Measurements from ENCODE around the gene EZH1.
"Not testable (repeated sequence)": the region's sequence is repeated elsewhere in the genome, so short reads cannot be mapped to it uniquely, and the experiment has no call there.

The EZH1 gene

DNA sequence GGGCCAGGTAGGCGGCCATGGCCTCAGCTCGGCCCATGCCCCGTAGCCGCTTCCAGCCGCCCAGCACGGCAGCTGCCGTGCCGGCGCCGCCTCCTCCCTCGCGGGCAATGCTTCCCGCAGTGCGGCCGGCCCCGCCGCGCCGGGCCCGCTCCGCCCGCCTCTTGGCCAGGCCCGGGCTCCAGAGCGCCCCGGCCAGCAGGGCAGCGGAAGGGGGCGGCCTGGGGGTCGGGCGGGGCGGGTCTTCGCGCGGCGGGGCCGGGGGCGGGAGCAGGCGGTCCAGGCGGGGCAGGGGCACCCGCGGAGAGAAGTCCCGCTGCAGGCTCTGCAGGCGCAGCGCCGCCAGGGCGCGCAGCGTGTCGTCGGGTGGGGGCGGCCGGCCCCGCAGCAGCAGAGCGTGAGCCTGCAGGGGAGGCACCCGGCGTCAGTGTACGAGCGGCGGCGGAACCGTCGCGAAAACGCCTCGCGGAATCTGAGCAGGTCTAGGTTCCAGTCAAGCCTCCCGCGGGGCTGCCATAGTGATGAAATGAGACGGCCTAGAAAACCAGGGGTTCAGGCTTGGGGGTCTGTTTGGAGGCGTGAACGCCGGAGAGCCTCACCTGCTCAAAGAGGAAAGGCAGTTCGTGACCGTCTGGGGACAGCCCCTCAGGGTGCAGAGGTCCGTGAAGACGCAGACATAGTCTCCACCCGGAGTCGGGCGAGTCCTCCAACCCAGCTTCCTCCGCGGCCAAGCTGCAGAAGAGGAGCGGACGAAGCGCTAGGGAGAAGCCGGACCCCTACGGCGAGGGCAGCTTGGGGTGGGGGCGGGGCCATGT lies 74.7 kb downstream of the EZH1 start:
- Mint-ChIP-seq H3K9me3 (no peaks in the 10 kb centered on the region), H3K27me3 (peaks cover 41 to 61% of the 10 kb centered on the region in 2 donors), H3K4me3 (peak overlapping the region; percentile 83 to 84), H3K36me3 (peaks cover 25 to 26% of the 10 kb centered on the region in 2 donors), H3K27ac (peak overlapping the region; percentile 89), H3K4me1 (peaks cover 26 to 34% of the 10 kb centered on the region in 2 donors)
- ATAC-seq (replicated peaks): peak; percentile 78 to 80
- DNase-seq: peak; percentile 49

DNA sequence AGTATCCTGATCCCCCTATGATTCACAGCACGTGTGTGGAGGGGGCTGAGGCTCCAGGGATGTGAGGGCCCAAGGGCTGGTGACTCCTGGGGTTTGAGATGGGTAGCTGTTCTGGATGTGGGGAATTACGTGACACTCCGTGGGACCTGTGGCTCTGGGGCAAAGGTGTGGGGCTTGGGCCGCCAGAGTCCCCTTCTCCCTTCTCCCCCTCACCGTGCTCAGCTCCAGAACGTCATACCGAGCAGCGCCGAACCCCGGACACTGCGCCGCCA lies 75.2 kb downstream of the EZH1 start:
- Mint-ChIP-seq H3K27me3 (peaks cover 35 to 56% of the 10 kb centered on the region in 2 donors), H3K4me3 (peak overlapping the region; percentile 10 to 49), H3K36me3 (peaks cover 25 to 27% of the 10 kb centered on the region in 2 donors), H3K4me1 (peaks cover 22 to 29% of the 10 kb centered on the region in 2 donors), H3K27ac (no peak overlapping the region), H3K9me3 (no peaks in the 10 kb centered on the region)
- ATAC-seq (replicated peaks) (no peak), DNase-seq (no peak)

DNA sequence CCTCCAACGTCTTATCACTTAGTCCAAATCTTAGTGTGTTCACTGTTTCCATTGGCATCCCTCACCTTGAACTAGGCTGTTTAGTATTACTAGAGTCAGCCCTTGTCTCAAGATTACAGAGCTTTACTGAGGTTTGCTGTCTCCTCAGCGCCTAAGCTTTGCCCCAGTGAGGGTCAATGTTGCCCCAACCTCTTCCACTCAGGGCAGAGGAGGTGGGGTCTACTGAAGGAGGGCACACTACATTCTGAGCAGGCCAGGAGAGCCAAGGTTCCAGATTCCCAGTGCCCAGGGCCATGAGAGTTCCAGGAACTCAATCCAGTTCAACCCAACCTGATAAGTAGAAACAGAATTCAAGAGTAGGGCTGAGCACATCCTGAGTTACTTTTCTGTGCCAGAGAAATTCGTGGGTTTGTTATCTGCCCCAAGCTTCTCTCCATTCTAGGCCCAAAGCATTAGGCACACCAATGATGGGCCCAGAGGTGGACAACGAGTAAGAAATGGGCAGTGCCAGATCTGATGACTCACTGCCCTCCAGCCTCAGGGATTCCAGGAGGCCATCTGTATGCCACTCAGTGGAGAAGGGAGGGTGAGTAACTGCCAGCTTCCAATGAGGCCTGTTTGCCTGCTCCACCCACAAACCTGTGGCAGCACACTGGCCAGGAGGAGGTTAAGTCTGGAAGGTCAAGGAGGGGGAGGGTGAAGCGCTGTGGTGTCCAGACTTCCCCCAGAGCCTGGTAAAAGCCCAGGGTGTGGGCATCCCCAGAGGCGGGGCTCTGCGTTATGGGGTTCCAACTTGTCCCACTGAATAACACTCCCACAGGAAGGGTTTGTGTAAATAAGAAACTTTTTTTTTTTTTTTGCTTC lies 77.5 kb downstream of the EZH1 start:
- ATAC-seq (replicated peaks): no peak
- no peak overlapping the region for H3K4me3 Mint-ChIP-seq
- H3K27me3 Mint-ChIP-seq: peaks cover 28 to 36% of the 10 kb centered on the region in 2 donors
- DNase-seq: no peak
- H3K36me3 Mint-ChIP-seq: peaks cover 27 to 35% of the 10 kb centered on the region in 2 donors
- H3K4me1 Mint-ChIP-seq: peaks cover 17 to 19% of the 10 kb centered on the region in 2 donors
- no peak overlapping the region for H3K27ac Mint-ChIP-seq
- no peaks in the 10 kb centered on the region for H3K9me3 Mint-ChIP-seq

DNA sequence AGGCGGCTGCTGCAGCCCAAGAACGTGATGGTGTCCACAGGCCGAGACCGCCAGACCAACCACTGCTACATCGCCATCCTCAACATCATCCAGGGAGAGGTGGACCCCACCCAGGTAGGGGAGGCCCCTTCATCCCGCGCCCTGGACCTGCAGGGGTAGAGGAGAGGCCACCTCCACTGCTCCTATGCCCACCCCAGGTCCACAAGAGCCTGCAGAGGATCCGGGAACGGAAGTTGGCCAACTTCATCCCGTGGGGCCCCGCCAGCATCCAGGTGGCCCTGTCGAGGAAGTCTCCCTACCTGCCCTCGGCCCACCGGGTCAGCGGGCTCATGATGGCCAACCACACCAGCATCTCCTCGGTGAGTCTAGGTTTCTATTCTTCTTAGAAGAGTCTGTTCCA lies 78.7 kb downstream of the EZH1 start:
- not testable (repeated sequence) for H3K27ac Mint-ChIP-seq; H3K4me3 Mint-ChIP-seq; ATAC-seq (replicated peaks); H3K9me3 Mint-ChIP-seq; DNase-seq
- Mint-ChIP-seq H3K4me1 (peaks cover 11 to 13% of the 10 kb centered on the region in 2 donors), H3K36me3 (peaks cover 27 to 40% of the 10 kb centered on the region in 2 donors), H3K27me3 (peaks cover 23 to 25% of the 10 kb centered on the region in 2 donors)

DNA sequence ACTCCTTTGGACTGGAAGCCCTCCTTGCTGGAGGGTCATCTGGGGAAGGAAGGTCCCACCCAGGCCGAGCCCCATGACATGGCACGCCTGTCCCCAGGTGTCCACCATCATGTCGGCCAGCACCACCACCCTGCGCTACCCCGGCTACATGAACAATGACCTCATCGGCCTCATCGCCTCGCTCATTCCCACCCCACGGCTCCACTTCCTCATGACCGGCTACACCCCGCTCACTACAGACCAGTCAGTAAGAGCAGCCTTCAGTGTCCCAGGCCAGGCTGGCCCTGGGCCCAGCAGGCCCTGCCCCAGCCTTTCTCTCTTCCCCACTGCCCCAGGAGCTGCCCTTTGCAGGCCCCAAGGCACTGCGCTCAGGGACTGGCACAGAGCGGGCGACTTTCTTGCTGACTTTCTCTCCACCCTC lies 79.2 kb downstream of the EZH1 start:
- Mint-ChIP-seq H3K4me1 (peaks cover 6 to 11% of the 10 kb centered on the region in 2 donors), H3K27me3 (peaks cover 20% of the 10 kb centered on the region in 2 donors), H3K36me3 (peaks cover 25 to 41% of the 10 kb centered on the region in 2 donors), H3K27ac (no peak overlapping the region), H3K9me3 (no peaks in the 10 kb centered on the region), H3K4me3 (no peak overlapping the region)
- no peak for DNase-seq
- ATAC-seq (replicated peaks): no peak

DNA sequence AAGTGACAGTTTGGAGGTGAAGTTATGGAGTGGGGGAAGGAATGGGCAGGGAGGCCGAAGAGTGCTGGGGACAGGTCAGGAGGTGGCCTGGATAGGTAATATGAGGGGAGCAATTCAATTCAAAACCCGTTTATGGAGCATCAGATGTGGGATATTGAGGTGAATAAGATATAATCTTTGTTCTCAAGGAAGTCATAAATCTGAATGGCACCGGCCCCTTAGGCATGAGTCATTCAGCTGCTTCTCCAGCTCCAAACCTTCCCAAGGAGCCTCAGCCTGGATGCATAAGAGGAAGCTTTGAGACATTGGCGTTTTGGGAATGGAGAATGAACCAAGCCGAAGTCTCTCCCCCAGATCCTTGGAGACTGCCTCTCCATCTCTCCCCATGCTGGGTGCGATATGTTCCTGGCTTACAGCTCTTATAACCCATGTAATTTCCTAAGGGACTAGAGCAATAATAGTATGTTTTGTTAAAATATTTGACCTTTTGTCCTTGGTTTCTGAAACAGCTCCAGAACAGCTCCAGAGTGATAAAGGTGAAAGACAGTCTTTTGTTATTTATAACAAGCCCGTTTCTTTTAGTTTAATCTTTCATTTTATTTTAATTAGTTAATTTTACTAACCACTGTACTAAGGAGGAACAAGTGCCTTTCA lies 84.0 kb downstream of the EZH1 start:
- Mint-ChIP-seq H3K4me1 (peaks cover 15 to 36% of the 10 kb centered on the region in 2 donors), H3K36me3 (peaks cover 9 to 26% of the 10 kb centered on the region in 2 donors), H3K4me3 (no peak overlapping the region), H3K27me3 (peaks cover 14 to 16% of the 10 kb centered on the region in 2 donors), H3K9me3 (peaks cover 0 to 5% of the 10 kb centered on the region in 2 donors), H3K27ac (no peak overlapping the region)
- DNase-seq (no peak), ATAC-seq (replicated peaks) (no peak)

DNA sequence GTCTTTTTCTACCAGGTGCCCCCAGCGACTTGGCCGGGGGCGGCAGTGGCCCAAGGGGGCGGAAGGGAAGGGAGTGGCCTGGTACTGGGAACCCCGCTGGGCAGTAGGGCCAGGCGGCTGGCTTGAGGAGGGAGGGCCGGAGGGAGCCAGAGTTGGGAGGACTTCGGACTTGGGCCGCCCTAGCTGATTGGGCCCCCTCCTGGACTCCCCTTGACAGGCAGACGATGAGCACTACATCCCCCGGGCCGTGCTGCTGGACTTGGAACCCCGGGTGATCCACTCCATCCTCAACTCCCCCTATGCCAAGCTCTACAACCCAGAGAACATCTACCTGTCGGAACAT lies 84.9 kb downstream of the EZH1 start:
- not testable (repeated sequence) for H3K27ac Mint-ChIP-seq; DNase-seq; ATAC-seq (replicated peaks); H3K9me3 Mint-ChIP-seq
- H3K4me3 Mint-ChIP-seq: peak overlapping the region; percentile 90 to 92
- H3K36me3 Mint-ChIP-seq: peaks cover 2 to 19% of the 10 kb centered on the region in 2 donors
- peaks cover 10 to 18% of the 10 kb centered on the region in 2 donors for H3K27me3 Mint-ChIP-seq
- H3K4me1 Mint-ChIP-seq: peaks cover 19 to 44% of the 10 kb centered on the region in 2 donors

DNA sequence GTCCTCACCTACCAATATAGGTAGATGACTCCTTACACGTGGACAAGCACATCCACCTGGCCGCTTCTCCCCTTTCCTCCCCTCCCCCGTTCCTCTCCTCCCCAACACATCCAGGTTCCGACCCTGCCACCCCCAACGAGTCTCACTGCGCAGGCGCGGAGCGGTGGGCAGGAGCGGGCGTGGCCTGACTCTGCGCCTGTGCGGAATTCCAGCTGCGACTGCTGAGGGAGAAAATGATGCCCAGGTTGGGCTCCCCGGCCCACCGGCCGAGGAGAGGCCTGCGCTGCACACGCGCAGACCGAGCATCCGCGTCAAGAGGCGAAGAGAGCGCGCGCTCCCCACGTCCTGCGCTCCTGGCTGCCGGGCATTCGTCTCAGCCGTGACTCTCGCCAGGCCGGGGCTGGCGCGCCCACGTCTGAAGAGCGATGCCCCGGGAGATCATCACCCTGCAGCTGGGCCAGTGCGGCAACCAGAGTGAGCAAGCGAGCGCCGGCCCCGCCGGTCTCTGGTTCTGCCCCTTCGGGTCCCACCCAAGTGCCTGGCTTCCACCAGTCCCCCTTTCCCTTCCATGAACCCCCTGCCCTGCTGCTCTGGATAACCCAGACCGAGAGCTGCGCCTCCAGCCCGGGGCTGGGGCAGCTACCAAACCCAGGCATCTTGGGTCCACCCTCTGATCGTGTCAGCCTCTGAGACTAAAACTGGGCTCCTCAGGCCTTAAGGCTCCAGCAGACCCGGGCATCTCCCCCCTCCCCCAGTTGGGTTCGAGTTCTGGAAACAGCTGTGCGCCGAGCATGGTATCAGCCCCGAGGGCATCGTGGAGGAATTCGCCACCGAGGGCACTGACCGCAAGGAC lies 85.5 kb downstream of the EZH1 start, which contains the start of gene TUBG2:
Gene TUBG2 (plus strand): TSS at position 206 of the 853 bp plus-strand sequence. CDS start 220 bp downstream, at position 426.
- Mint-ChIP-seq H3K27ac (peak within 1 kb of the TSS; percentile 88), H3K9me3 (peaks cover 0 to 5% of the 10 kb centered on the region in 2 donors), H3K36me3 (peaks cover 2 to 17% of the 10 kb centered on the region in 2 donors), H3K4me3 (peak within 1 kb of the TSS; percentile 90 to 92), H3K4me1 (peaks cover 22 to 50% of the 10 kb centered on the region in 2 donors), H3K27me3 (peaks cover 16 to 24% of the 10 kb centered on the region in 2 donors)
- peak; percentile 58 to 68 for ATAC-seq (replicated peaks)
- peak; percentile 72 for DNase-seq

DNA sequence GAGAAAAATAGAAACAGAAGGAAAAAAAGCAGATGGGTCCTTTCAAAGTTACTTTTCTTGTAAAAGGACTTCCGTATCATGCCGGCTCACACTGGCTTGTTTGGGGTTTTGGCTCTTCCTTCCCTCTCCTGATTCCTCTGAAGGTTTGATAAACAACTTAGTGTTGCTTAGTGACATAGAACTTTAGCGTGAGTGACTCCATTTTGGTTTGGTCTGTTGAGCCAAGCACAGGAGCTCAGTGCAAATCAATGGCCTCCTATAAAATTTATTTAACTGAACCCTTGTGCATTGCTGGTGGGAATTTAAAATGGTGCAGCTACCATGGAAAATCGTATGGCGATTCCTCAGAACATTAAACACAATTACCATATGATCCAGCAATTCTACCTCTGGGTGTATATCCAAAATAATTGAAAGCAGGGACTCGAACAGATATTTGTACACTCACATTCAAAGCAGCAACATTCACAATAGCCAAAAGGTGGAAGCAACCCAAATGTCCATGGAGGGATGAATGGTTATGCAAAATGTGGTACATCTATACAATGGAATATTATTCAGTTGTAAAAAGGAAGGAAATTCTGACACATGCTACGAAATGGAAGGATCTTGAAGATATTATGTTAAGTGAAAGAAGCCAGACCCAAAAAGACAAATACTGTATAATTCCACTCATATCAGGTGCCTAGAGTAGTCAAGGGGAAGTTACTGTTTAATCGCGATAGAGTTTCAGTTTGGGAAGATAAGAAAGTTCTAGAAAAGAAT lies 86.8 kb downstream of the EZH1 start:
- H3K27me3 Mint-ChIP-seq: peaks cover 28 to 37% of the 10 kb centered on the region in 2 donors
- H3K27ac Mint-ChIP-seq: peak overlapping the region; percentile 77
- peaks cover 0 to 5% of the 10 kb centered on the region in 2 donors for H3K9me3 Mint-ChIP-seq
- peaks cover 26 to 62% of the 10 kb centered on the region in 2 donors for H3K4me1 Mint-ChIP-seq
- peak overlapping the region; percentile 38 to 92 for H3K4me3 Mint-ChIP-seq
- H3K36me3 Mint-ChIP-seq: peaks cover 2 to 15% of the 10 kb centered on the region in 2 donors
- ATAC-seq (replicated peaks) (no peak), DNase-seq (no peak)

DNA sequence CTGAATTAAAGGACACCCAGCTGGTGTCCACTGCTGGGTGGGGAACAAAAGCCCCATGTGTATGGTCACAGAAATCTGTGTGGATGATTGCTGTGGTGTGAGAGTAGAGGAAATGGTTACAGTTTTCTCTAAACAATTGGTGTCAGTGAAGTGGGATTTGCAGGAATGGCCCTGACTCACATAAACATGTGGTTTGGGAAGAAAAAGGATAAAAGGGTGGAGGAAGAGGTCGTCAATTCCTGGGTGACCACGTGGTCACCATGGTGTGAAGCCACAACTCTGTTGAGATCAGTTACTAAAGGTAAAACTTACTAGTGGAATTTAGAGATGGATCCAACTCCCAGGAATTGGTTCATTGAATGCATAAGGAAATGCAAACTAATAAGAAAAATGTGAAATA lies 89.3 kb downstream of the EZH1 start:
- no peak overlapping the region for H3K27ac Mint-ChIP-seq
- peaks cover 37 to 51% of the 10 kb centered on the region in 2 donors for H3K27me3 Mint-ChIP-seq
- peaks cover 2 to 3% of the 10 kb centered on the region in 2 donors for H3K36me3 Mint-ChIP-seq
- no peak overlapping the region for H3K4me3 Mint-ChIP-seq
- peaks cover 26 to 62% of the 10 kb centered on the region in 2 donors for H3K4me1 Mint-ChIP-seq
- peaks cover 0 to 5% of the 10 kb centered on the region in 2 donors for H3K9me3 Mint-ChIP-seq
- ATAC-seq (replicated peaks) (no peak), DNase-seq (no peak)

DNA sequence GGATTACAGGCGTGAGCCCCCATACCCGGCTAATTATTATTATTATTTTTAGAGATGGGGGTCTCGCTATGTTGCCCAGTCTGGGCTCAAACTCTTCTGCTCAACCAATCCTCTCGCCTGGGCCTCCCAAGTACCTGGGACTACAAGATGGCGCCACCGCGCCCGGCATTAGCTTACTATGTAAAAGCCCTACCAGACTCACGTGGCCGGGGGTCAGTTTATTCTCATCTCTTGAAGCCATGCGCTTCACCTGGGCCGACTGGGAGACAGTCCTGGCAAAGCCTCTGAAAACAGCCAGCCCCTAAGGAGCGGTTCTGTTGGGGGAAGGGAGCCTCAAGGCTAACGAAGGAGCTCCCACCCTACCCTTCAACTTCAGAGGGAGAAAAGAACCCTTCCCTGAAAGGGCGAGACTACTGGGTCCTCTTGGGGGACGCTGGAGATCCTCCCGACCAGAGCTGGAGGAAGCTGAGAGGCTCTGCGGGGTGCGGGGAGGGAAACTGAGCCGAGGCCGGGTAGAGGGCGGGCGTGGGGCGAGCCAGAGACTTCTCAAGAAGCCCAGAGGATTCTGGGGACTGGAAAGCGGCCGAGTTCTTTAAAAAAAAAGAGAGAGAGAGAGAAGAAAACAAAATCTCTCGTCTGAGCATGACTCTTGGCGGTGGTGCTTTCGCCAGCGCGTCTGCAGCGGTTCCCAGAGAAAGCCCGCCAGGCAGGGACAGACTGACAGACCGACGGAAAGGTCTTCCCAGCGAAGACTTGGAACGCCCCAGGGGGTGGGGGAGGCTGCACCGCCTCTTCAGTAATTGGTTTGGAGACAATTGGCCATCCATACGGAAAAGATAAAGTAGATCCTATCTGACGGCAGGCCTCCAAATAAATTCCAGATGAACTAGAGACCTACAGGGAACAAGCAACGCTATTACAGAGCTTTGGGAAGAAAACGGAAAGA lies 91.4 kb downstream of the EZH1 start:
- no peak for DNase-seq
- H3K4me3 Mint-ChIP-seq: peak overlapping the region; percentile 61 to 74

DNA sequence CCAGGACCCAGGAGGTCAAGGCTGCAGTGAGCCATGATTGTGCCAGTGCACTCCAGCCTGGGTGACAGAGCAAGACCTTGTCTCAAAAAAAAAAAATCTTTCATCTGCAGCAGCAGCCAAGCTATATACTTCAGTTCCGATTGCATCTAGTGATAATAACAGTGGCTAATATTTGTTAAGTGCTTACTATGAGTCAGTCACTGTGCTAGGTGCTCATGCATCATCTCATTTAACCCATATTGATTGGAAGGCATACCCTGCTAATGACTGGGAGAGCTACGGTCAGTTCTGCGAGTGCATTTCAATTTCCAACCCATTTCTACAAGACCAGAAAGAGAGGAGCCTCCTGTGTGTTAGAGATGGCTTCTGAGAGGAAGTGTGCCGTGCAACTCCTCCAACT lies 93.4 kb downstream of the EZH1 start:
- Mint-ChIP-seq H3K4me3 (no peak overlapping the region), H3K27ac (no peak overlapping the region), H3K27me3 (peaks cover 41 to 74% of the 10 kb centered on the region in 2 donors), H3K4me1 (peaks cover 25 to 40% of the 10 kb centered on the region in 2 donors), H3K36me3 (no peaks in the 10 kb centered on the region), H3K9me3 (peaks cover 0 to 1% of the 10 kb centered on the region in 2 donors)
- DNase-seq: no peak
- no peak for ATAC-seq (replicated peaks)

More for the DNA sequence above, 91.4 kb downstream of the EZH1 start:
- Mint-ChIP-seq H3K4me1 (peaks cover 23 to 45% of the 10 kb centered on the region in 2 donors), H3K27me3 (peaks cover 38 to 70% of the 10 kb centered on the region in 2 donors), H3K9me3 (peaks cover 1 to 5% of the 10 kb centered on the region in 2 donors), H3K36me3 (no peaks in the 10 kb centered on the region), H3K27ac (peak overlapping the region; percentile 9)
- no peak for ATAC-seq (replicated peaks)
